H1 (cell line): ENCODE results near the gene HSPA1L. TPM values are rescaled to one million over a fixed set of nuclear protein-coding genes. Genes with fewer than 3 reads are reported as not detected.

ENCODE experiments used
- CTCF ChIA-PET: fragments of 300-600 bp; sonication (Branson Sonifier 250); formaldehyde crosslinking; loops from one replicate; lab custom pipeline; 2021; ENCODE audit not compliant: partially characterized antibody; lab: Charles Lee
- POLR2A ChIA-PET: fragments of 300-600 bp; sonication (Branson Sonifier 250); formaldehyde crosslinking; loops from one replicate; lab custom pipeline; 2021; ENCODE audit warnings: inconsistent platforms; ENCODE audit not compliant: partially characterized antibody; lab: Charles Lee
- DNase-seq, 2 experiments: peaks; one replicate each; pipeline versions ENCODE4 v3.0.0 to v3.0.0-alpha.2; 2010 to 2022; ENCODE audit warnings: low spot score in 2 of 2, low read depth in 1 of 2, mixed read lengths in 1 of 2
- FAIRE-seq: peaks from 2 replicates; lab custom pipeline; 2011; peaks lifted over from hg19 to GRCh38; lab: Jason Lieb, UNC
- H2AFZ ChIP-seq: 2 replicates; pipeline ENCODE4 v1.8.1; 2012; ENCODE audit warnings: low read length, inconsistent platforms
- H2AK5ac ChIP-seq: 2 replicates; pipeline ENCODE4 v1.6.1; 2013; ENCODE audit warnings: low read depth, low read length
- H2BK120ac ChIP-seq: replicated peaks from 2 replicates; pipeline ENCODE3; 2013; ENCODE audit warnings: low read depth, low read length, inconsistent platforms
- H2BK12ac ChIP-seq: 2 replicates; pipeline ENCODE4 v1.6.1; 2013; ENCODE audit warnings: low read depth, low read length
- H2BK15ac ChIP-seq: 2 replicates; pipeline ENCODE4 v1.6.1; 2013; ENCODE audit warnings: low read length
- H2BK20ac ChIP-seq: 2 replicates; pipeline ENCODE4 v1.6.1; 2013; ENCODE audit warnings: low read length
- H2BK5ac ChIP-seq: 2 replicates; pipeline ENCODE4 v1.6.1; 2013; ENCODE audit warnings: low read depth, low read length
- H3K14ac ChIP-seq: 2 replicates; pipeline ENCODE4 v1.6.1; 2013; ENCODE audit warnings: inconsistent platforms; ENCODE audit not compliant: insufficient read length
- H3K18ac ChIP-seq: 2 replicates; pipeline ENCODE4 v1.6.1; 2013; ENCODE audit warnings: low read length; ENCODE audit errors: extremely low read depth
- H3K23ac ChIP-seq: 2 replicates; pipeline ENCODE4 v1.6.1; 2013; ENCODE audit warnings: inconsistent platforms; ENCODE audit not compliant: insufficient read length
- H3K23me2 ChIP-seq: 2 replicates; pipeline ENCODE4 v1.6.1; 2013; ENCODE audit warnings: low read depth, low read length
- H3K27ac ChIP-seq: 2 replicates; pipeline ENCODE4 v1.6.1; 2011; ENCODE audit warnings: low read depth, low read length, inconsistent platforms
- H3K27me3 ChIP-seq, 4 experiments: replicated peaks in 1 of 4; 1 replicate in 1 of 4; 2 replicates in 3 of 4; pipeline versions ENCODE4 v1.6.1 to v1.8.1; 2011 to 2013; ENCODE audit warnings: low read length in 3 of 4, mild to moderate bottlenecking in 3 of 4, inconsistent platforms in 2 of 4, mixed read lengths in 2 of 4, moderate library complexity in 1 of 4; ENCODE audit not compliant: control insufficient read depth in 3 of 4, insufficient read depth in 3 of 4; ENCODE audit errors: extremely low read depth in 1 of 4
- H3K36me3 ChIP-seq, 4 experiments: 2 replicates each; pipeline versions ENCODE4 v1.6.1 to v1.8.1; 2011 to 2013; ENCODE audit warnings: mild to moderate bottlenecking in 4 of 4, low read length in 3 of 4, moderate library complexity in 2 of 4, control low read depth in 1 of 4, inconsistent platforms in 1 of 4; ENCODE audit not compliant: insufficient read depth in 4 of 4, control insufficient read depth in 2 of 4
- H3K4ac ChIP-seq: replicated peaks from 2 replicates; pipeline ENCODE3; 2013; ENCODE audit warnings: low read length, low read depth, mixed read lengths, inconsistent platforms; ENCODE audit not compliant: insufficient read length
- H3K4me1 ChIP-seq, 4 experiments: replicated peaks in 1 of 4; 1 replicate in 1 of 4; 2 replicates in 3 of 4; pipeline versions ENCODE4 v1.6.1 to v1.8.1; 2011 to 2013; ENCODE audit warnings: low read length in 3 of 4, inconsistent platforms in 2 of 4, mixed read lengths in 1 of 4; ENCODE audit not compliant: insufficient read depth in 4 of 4, control insufficient read depth in 3 of 4
- H3K4me2 ChIP-seq, 2 experiments: 2 replicates each; pipeline versions ENCODE4 v1.6.1 to v1.8.1; 2011 to 2013; ENCODE audit warnings: low read depth in 2 of 2, low read length in 2 of 2, control low read depth in 1 of 2, inconsistent platforms in 1 of 2, mild to moderate bottlenecking in 1 of 2; ENCODE audit not compliant: insufficient read depth in 1 of 2
- H3K4me3 ChIP-seq, 4 experiments: fragments of 200-600, 300-600 bp in 1 of 4; sonication (generic), shearing (Covaris generic), sonication (Bioruptor Twin) in 1 of 4; 2 replicates each; pipeline versions ENCODE4 v1.5.1 to v1.8.1; 2011 to 2016; ENCODE audit warnings: low read length in 4 of 4, low read depth in 3 of 4, control low read depth in 2 of 4, inconsistent platforms in 2 of 4, mild to moderate bottlenecking in 2 of 4, mixed read lengths in 1 of 4, moderate library complexity in 1 of 4; ENCODE audit not compliant: insufficient read depth in 2 of 4; ENCODE audit errors: extremely low read depth in 1 of 4
- H3K56ac ChIP-seq: replicated peaks from 2 replicates; pipeline ENCODE3; 2013; ENCODE audit warnings: low read depth, mild to moderate bottlenecking, mixed read lengths, low read length, inconsistent platforms; ENCODE audit not compliant: insufficient read length
- H3K79me1 ChIP-seq: 2 replicates; pipeline ENCODE4 v1.6.1; 2013; ENCODE audit warnings: low read depth, low read length, control low read depth
- H3K79me2 ChIP-seq, 2 experiments: 2 replicates each; pipeline versions ENCODE4 v1.6.1 to v1.8.1; 2012 to 2013; ENCODE audit warnings: low read length in 2 of 2, mild to moderate bottlenecking in 2 of 2, inconsistent platforms in 1 of 2; ENCODE audit not compliant: insufficient read depth in 2 of 2, control insufficient read depth in 1 of 2
- H3K9ac ChIP-seq, 4 experiments: replicated peaks in 1 of 4; 1 replicate in 1 of 4; 2 replicates in 3 of 4; pipeline versions ENCODE4 v1.6.1 to v1.8.1; 2011 to 2013; ENCODE audit warnings: low read depth in 3 of 4, low read length in 3 of 4, control low read depth in 2 of 4, mild to moderate bottlenecking in 2 of 4, moderate library complexity in 2 of 4, inconsistent platforms in 1 of 4; ENCODE audit errors: extremely low read depth in 1 of 4
- H3K9me3 ChIP-seq, 2 experiments: 2 replicates each; pipeline versions ENCODE4 v1.6.1 to v1.8.1; 2012 to 2013; ENCODE audit warnings: mild to moderate bottlenecking in 2 of 2, moderate library complexity in 2 of 2, control low read depth in 1 of 2, inconsistent platforms in 1 of 2, low read depth in 1 of 2, low read length in 1 of 2, mixed read lengths in 1 of 2; ENCODE audit not compliant: insufficient read depth in 2 of 2
- H4K20me1 ChIP-seq, 2 experiments: replicated peaks in 1 of 2; 2 replicates each; pipeline versions ENCODE3 to v1.8.1; 2011 to 2013; ENCODE audit warnings: inconsistent platforms in 2 of 2, low read length in 2 of 2, mild to moderate bottlenecking in 1 of 2; ENCODE audit not compliant: insufficient read depth in 2 of 2, control insufficient read depth in 1 of 2
- H4K5ac ChIP-seq: 2 replicates; pipeline ENCODE4 v1.6.1; 2013; ENCODE audit warnings: low read length, low read depth, mixed read lengths, inconsistent platforms; ENCODE audit not compliant: insufficient read length
- H4K8ac ChIP-seq: 2 replicates; pipeline ENCODE4 v1.8.0; 2013; ENCODE audit warnings: mild to moderate bottlenecking, moderate library complexity, low read length, inconsistent platforms; ENCODE audit not compliant: insufficient read depth; ENCODE audit errors: extremely low read depth
- H4K91ac ChIP-seq: replicated peaks from 2 replicates; pipeline ENCODE3; 2013; ENCODE audit warnings: low read length, mixed read lengths, inconsistent platforms; ENCODE audit not compliant: insufficient read length
- CTBP2 ChIP-seq: IDR thresholded peaks from 2 replicates; pipeline ENCODE4 v1.7.0; 2011; ENCODE audit warnings: borderline replicate concordance, mild to moderate bottlenecking, moderate library complexity, mixed read lengths, low read length; ENCODE audit not compliant: insufficient read depth, insufficient read length
- EGR1 ChIP-seq: IDR thresholded peaks from 2 replicates; pipeline ENCODE4 v1.6.1; 2011; ENCODE audit warnings: low read depth, low read length, borderline replicate concordance
- GABPA ChIP-seq: IDR thresholded peaks from 2 replicates; pipeline ENCODE4 v1.6.1; 2011; ENCODE audit warnings: mild to moderate bottlenecking, low read length, moderate library complexity, borderline replicate concordance; ENCODE audit not compliant: insufficient read depth
- KDM1A ChIP-seq: fragments of 200-600, 300-600 bp; sonication (generic); IDR thresholded peaks from 2 replicates; pipeline ENCODE4 v1.7.1; 2016; ENCODE audit warnings: mild to moderate bottlenecking, low read length, borderline replicate concordance
- KDM4A ChIP-seq: IDR thresholded peaks from one replicate; pipeline ENCODE4 v1.7.1; 2012; ENCODE audit warnings: low read depth, mild to moderate bottlenecking, moderate library complexity, low read length, inconsistent platforms; ENCODE audit not compliant: severe bottlenecking
- RNF2 ChIP-seq: fragments of 200-900, 300-1000 bp; sonication (generic); IDR thresholded peaks from 2 replicates; pipeline ENCODE4 v1.7.1; 2016; ENCODE audit warnings: borderline replicate concordance, low read depth, mild to moderate bottlenecking, antibody characterized with exemption, low read length; ENCODE audit not compliant: poor library complexity, severe bottlenecking; ENCODE audit errors: missing control alignments
- WGBS, 2 experiments: shearing (Covaris generic) in 1 of 2; methylation state at CpG; one replicate each; pipeline versions ENCODE4 v1.1.6 to v1.1.7; 2013 to 2015; ENCODE audit warnings: low lambda C conversion rate in 2 of 2, mixed read lengths in 2 of 2, inconsistent platforms in 1 of 2, low coverage in 1 of 2, missing lambda C conversion rate in 1 of 2; ENCODE audit not compliant: insufficient replicate concordance in 2 of 2, insufficient coverage in 1 of 2, insufficient read length in 1 of 2; ENCODE audit errors: extremely low coverage in 1 of 2, missing lambda C conversion rate in 1 of 2; 5-methylcytosine and 5-hydroxymethylcytosine counted together
- polyA plus RNA-seq, 7 experiments: library from polyadenylated mRNA; depleted of rRNA in 3 of 7; stranded (reverse) in 5 of 7; unstranded in 2 of 7; fragments of >200 nt in 5 of 7; fragments of 200-250 nt in 2 of 7; gene quantifications; 1 replicate in 5 of 7; 2 replicates in 1 of 7; 4 replicates in 1 of 7; pipeline versions ENCODE4 v1.2.1 to v1.2.3, GENCODE V29; 2011 to 2013; ENCODE audit warnings: missing spikeins in 2 of 7, mixed read lengths in 2 of 7
- total RNA-seq: library from RNA; stranded (reverse); fragmentation: NEBNext Ultra II Directional; extraction: Animal tissue kit (Norgen Biotek cat#: 25700); gene quantifications from 2 replicates; pipeline ENCODE4 v1.2.1, GENCODE V29; 2021

The HSPA1L gene
- total and polyA plus RNA-seq, 2 of the 8 experiments (the other 6 are each of a cell fraction or from before 2014, with no cell fraction given) = 1.00 to 1.9 TPM

- Histone ChIP-seq H3K9me3 (no peaks in the 10 kb centered on the region), H4K5ac (peak overlapping the region; percentile 71), H2BK20ac (no peak overlapping the region), H3K4ac (peak overlapping the region; percentile 92), H3K79me2 (peaks cover 0 to 10% of the 10 kb centered on the region in 2 experiments; a peak in 2 of 4 replicates), H3K14ac (no peak overlapping the region), H4K91ac (peak overlapping the region; percentile 71), H3K27me3 (no peaks in the 10 kb centered on the region; a peak in 1 of 7 replicates), H3K36me3 (no peaks in the 10 kb centered on the region), H3K4me2 (peak overlapping the region; percentile 29 to 50; a peak in 3 of 4 replicates), H3K23ac (no peak overlapping the region), H3K27ac (peak overlapping the region; percentile 66), H2BK5ac (peak overlapping the region; percentile 67; the same call in 1 of the 2 replicates), H3K4me3 (peak overlapping the region in 1 of 4 experiments; percentile 28; a peak in 3 of 8 replicates), H4K20me1 (peaks cover 0 to 3% of the 10 kb centered on the region in 2 experiments), H3K56ac (no peak overlapping the region), H2BK120ac (peak overlapping the region; percentile 82), H3K23me2 (peaks cover 17% of the 10 kb centered on the region), H3K79me1 (no peaks in the 10 kb centered on the region), H2AK5ac (no peak overlapping the region), H2BK12ac (no peak overlapping the region), H3K9ac (no peak overlapping the region), H4K8ac (no peak overlapping the region), H2BK15ac (no peak overlapping the region), H3K4me1 (peaks cover 5 to 12% (median 9%) of the 10 kb centered on the region in 4 experiments; a peak in 6 of 7 replicates), H3K18ac (no peak overlapping the region), H2AFZ (no peak overlapping the region)
- WGBS, 2 experiments = 36% methylated on average over 4 of the region's 4 CpGs; no CpG with 5 or more reads in 1 of the 2 experiments
- TF ChIP-seq KDM1A = no peak
- TF ChIP-seq KDM4A = no peak
- no peak for TF ChIP-seq EGR1
- TF ChIP-seq CTBP2 = no peak
- TF ChIP-seq GABPA = no peak
- TF ChIP-seq RNF2 = no peak
- DNase-seq (no peak), FAIRE-seq (no peak)
- POLR2A ChIA-PET = interaction anchor here (0.7 to 10.9 kb wide), 9 partner anchors 12 to 145 kb away, joined by 3 to 136 read pairs (median 6); partner anchors contain the start of genes DDAH2, EHMT2, HSPA1A and HSPA1L
- CTCF ChIA-PET = interaction anchor here (0.9 to 2.6 kb wide), 6 partner anchors 20 to 87 kb away, joined by 3 to 12 read pairs (median 3); no protein-coding TSS in a partner anchor
These were observed 10.5 kb upstream of the HSPA1L start for GRCh38 chr6:31825553-31825952.
